DND-41 (cell line): Measurements from ENCODE around the gene MSH3.

ENCODE experiments used
- ATAC-seq: fragments of 200-7000 bp; cut with Tn5 transposase; 3 replicates; pipeline ENCODE4 v1.9.1; 2021; ENCODE audit warnings: low read depth; ENCODE audit not compliant: insufficient read depth
- DNase-seq: peaks from one replicate; pipeline ENCODE4 v3.0.0-alpha.2; 2020
- H2AFZ ChIP-seq: 2 replicates; pipeline ENCODE4 v1.6.0; 2012; ENCODE audit warnings: low read depth, low read length
- H3K27ac ChIP-seq: 2 replicates; pipeline ENCODE4 v1.5.1; 2012; ENCODE audit warnings: low read length, inconsistent platforms
- H3K27me3 ChIP-seq: fragments of 200-600 bp; sonication (generic); 2 replicates; pipeline ENCODE4 v1.6.0; 2012; ENCODE audit warnings: low read length, mild to moderate bottlenecking, inconsistent platforms; ENCODE audit not compliant: insufficient read depth, poor library complexity
- H3K36me3 ChIP-seq: 2 replicates; pipeline ENCODE4 v1.5.1; 2012; ENCODE audit warnings: low read length, inconsistent platforms; ENCODE audit not compliant: insufficient read depth
- H3K4me1 ChIP-seq: 2 replicates; pipeline ENCODE4 v1.5.1; 2012; ENCODE audit warnings: mild to moderate bottlenecking, low read length; ENCODE audit not compliant: insufficient read depth
- H3K4me2 ChIP-seq: 2 replicates; pipeline ENCODE4 v1.6.0; 2012; ENCODE audit warnings: mild to moderate bottlenecking, moderate library complexity, low read length, inconsistent platforms; ENCODE audit not compliant: insufficient read depth
- H3K4me3 ChIP-seq, 2 experiments: fragments of 200-600 bp in 1 of 2; shearing (Covaris generic) in 1 of 2; 2 replicates each; pipeline ENCODE4 v1.5.1; 2012 to 2016; ENCODE audit warnings: inconsistent platforms in 2 of 2, low read length in 2 of 2, mild to moderate bottlenecking in 2 of 2, low read depth in 1 of 2, moderate library complexity in 1 of 2
- H3K79me2 ChIP-seq: 2 replicates; pipeline ENCODE4 v1.6.0; 2012; ENCODE audit warnings: low read length, inconsistent platforms; ENCODE audit not compliant: insufficient read depth
- H3K9ac ChIP-seq: 2 replicates; pipeline ENCODE4 v1.6.0; 2012; ENCODE audit warnings: low read depth, mild to moderate bottlenecking, inconsistent platforms, low read length, moderate library complexity
- H3K9me3 ChIP-seq: 2 replicates; pipeline ENCODE4 v1.5.1; 2012; ENCODE audit warnings: low read length, moderate library complexity, mild to moderate bottlenecking, inconsistent platforms; ENCODE audit not compliant: insufficient read depth, severe bottlenecking
- H4K20me1 ChIP-seq: 2 replicates; pipeline ENCODE4 v1.6.0; 2012; ENCODE audit warnings: low read length; ENCODE audit not compliant: insufficient read depth
- CTCF ChIP-seq: IDR thresholded peaks from 2 replicates; pipeline ENCODE4 v1.5.1; 2012; ENCODE audit warnings: borderline replicate concordance, low read length, moderate library complexity, mild to moderate bottlenecking; ENCODE audit not compliant: poor library complexity, severe bottlenecking; ENCODE audit errors: extremely low read depth
- EZH2 ChIP-seq: IDR thresholded peaks from 3 replicates; pipeline ENCODE4 v1.6.1; 2012; ENCODE audit warnings: borderline replicate concordance, low read depth, mild to moderate bottlenecking, moderate library complexity, low read length, inconsistent platforms; ENCODE audit not compliant: severe bottlenecking

The MSH3 gene

GRCh38 chr5:80668016-80668969, 13.8 kb downstream of the MSH3 start:
- Histone ChIP-seq H3K36me3 (peaks cover 77% of the 10 kb centered on the region), H3K9ac (no peak overlapping the region), H3K79me2 (peaks cover 2% of the 10 kb centered on the region; the same call in 1 of the 2 replicates), H3K4me2 (no peak overlapping the region), H3K4me1 (peaks cover 3% of the 10 kb centered on the region; the same call in 1 of the 2 replicates), H3K9me3 (no peaks in the 10 kb centered on the region), H3K4me3 (no peak overlapping the region), H3K27me3 (no peaks in the 10 kb centered on the region), H4K20me1 (peaks cover 10% of the 10 kb centered on the region; the same call in 1 of the 2 replicates), H2AFZ (no peak overlapping the region), H3K27ac (no peak overlapping the region)
- no peak for TF ChIP-seq CTCF
- no peak for TF ChIP-seq EZH2
- peak; percentile 61 for ATAC-seq
- DNase-seq: peak; percentile 45

GRCh38 chr5:80672140-80672736, 17.8 kb downstream of the MSH3 start:
- H3K36me3 ChIP-seq: peaks cover 78% of the 10 kb centered on the region
- no peak overlapping the region for H2AFZ ChIP-seq
- H3K4me3 ChIP-seq: no peak overlapping the region
- H3K9ac ChIP-seq: no peak overlapping the region
- no peaks in the 10 kb centered on the region; the same call in 1 of the 2 replicates for H3K79me2 ChIP-seq
- no peaks in the 10 kb centered on the region for H3K9me3 ChIP-seq
- ATAC-seq (peak; percentile 85), DNase-seq (peak; percentile 71)
- peaks cover 10% of the 10 kb centered on the region; the same call in 1 of the 2 replicates for H4K20me1 ChIP-seq
- peaks cover 3% of the 10 kb centered on the region; the same call in 1 of the 2 replicates for H3K4me1 ChIP-seq
- TF ChIP-seq EZH2: no peak
- TF ChIP-seq CTCF: peak; percentile 82
- H3K27me3 ChIP-seq: no peaks in the 10 kb centered on the region
- no peak overlapping the region for H3K27ac ChIP-seq
- no peak overlapping the region for H3K4me2 ChIP-seq

GRCh38 chr5:80676706-80677105, 22.3 kb downstream of the MSH3 start:
- no peak overlapping the region for H3K27ac ChIP-seq
- ATAC-seq (no peak), DNase-seq (no peak)
- no peaks in the 10 kb centered on the region for H3K79me2 ChIP-seq
- H3K4me3 ChIP-seq: no peak overlapping the region
- peaks cover 71% of the 10 kb centered on the region for H3K36me3 ChIP-seq
- H4K20me1 ChIP-seq: no peaks in the 10 kb centered on the region
- H2AFZ ChIP-seq: no peak overlapping the region
- H3K9me3 ChIP-seq: no peaks in the 10 kb centered on the region
- no peak overlapping the region for H3K9ac ChIP-seq
- TF ChIP-seq CTCF (no peak), EZH2 (no peak)
- H3K27me3 ChIP-seq: no peaks in the 10 kb centered on the region
- no peaks in the 10 kb centered on the region for H3K4me1 ChIP-seq
- no peak overlapping the region for H3K4me2 ChIP-seq
